ENCODE data around the gene ZNF385B.

- TF ChIP-seq POLR2AphosphoS5 (IDR thresholded peaks at IDR 0.05), result no peak
- TF ChIP-seq CTCF (IDR thresholded peaks at IDR 0.05), result no peak
- TF ChIP-seq POLR2A (IDR thresholded peaks at IDR 0.05), result no peak
These were observed 322.8 kb downstream of the ZNF385B start for GRCh38 chr2:179538406-179539123.
